Activated CD4-positive, CD25-positive, alpha-beta regulatory T cell treated with anti-CD3 and anti-CD28 coated beads, Interleukin-2, amount 50 U/mL, for 72 hours (primary cell): ENCODE measurements around the gene NDUFV2.
"Not testable (repeated sequence)": the region's sequence is repeated elsewhere in the genome, so short reads cannot be mapped to it uniquely, and the experiment has no call there.

ENCODE experiments used
- DNase-seq: peaks from one replicate; pipeline ENCODE4 v3.0.0; 2021

The NDUFV2 gene

GRCh38 chr18:9091066-9091476 is 11.4 kb upstream of the NDUFV2 start:
- peak; percentile 45 for DNase-seq

GRCh38 chr18:9092665-9093064 is 9.8 kb upstream of the NDUFV2 start:
- DNase-seq = no peak

DNA sequence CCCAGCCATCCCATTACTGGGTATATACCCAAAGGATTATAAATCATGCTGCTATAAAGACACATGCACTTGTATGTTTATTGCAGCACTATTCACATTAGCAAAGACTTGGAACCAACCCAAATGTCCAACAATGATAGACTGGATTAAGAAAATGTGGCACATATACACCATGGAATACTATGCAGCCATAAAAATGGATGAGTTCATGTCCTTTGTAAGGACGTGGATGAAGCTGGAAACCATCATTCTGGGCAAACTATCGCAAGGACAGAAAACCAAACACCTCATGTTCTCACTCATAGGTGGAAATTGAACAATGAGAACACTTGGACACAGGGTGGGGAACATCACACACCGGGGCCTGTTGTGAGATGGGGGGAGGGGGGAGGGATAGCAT is 9.4 kb upstream of the NDUFV2 start:
- not testable (repeated sequence) for DNase-seq

DNA sequence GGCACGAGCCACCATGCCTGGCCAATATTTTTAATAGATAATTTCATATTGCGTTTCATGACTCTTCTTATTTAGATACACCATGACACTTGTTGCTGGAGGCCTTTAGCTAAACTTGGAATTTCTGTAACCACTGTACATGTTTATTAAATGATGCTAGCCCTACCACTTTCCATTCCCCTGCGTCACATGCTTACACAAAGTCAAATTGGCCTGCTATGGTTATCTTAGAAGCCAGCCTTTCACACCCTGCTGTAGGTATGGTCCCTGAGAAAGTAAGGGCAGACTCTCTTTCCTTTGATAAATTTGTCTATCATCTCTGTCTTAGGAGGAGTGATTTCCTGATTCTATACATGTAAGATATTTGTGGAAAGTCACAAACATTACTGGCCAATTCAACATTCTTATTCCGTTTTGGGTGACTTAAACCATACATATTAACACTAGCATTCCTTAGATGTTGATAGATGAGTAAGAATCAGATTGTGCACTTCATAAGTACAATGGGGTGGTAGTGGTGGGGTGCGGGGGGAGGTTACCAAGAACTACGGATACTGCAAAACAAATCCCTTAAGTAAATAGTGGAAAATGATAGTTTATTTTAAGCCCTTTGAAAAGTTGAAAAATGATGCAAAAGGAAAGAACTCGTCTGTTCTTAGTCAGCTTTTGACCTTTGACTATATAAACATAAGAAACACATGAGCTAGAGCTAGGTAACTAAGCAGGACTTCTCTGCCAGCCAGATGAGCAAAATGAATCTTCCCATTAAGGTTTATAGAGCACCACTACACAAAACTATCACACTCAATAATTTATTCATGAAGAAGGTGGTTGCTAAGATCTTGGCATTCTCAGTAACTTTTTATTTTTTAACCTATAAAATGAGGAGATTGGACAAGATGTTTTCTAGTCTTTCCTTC is 7.9 kb upstream of the NDUFV2 start:
- no peak for DNase-seq

DNA sequence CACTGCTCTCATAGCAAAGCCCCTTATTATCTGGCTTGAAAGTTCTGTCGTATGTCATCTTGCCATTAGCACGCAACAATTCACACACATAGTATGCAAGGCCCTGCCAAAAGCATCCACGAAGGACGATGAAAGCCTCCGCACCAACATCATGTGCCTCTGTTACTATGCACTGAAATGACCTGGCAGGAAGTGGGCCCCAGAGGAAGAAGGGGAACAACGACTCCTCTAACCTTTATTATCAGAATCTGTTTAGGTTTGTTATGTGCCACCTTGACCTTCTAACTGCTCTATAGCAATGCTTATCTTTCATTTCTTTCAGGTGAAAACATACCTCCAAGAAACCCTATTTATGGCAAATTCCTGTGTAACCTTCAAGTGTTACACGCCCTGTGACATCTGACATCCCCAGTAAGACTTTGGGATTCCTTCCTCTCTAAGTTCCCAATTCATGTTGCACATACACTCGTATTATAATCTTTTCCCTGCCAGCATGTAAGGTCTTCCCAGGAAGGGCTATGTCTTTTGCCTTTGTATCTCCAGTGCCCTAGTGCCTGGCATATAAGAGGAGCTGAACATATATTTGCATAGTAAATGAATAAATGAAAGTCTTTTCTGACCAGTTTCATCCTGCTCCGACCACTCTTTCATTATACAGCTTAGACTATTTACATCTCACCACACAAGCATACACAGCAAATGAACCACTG is 7.0 kb upstream of the NDUFV2 start:
- DNase-seq = peak; percentile 59

GRCh38 chr18:9096007-9096371 is 6.5 kb upstream of the NDUFV2 start:
- DNase-seq = no peak

DNA sequence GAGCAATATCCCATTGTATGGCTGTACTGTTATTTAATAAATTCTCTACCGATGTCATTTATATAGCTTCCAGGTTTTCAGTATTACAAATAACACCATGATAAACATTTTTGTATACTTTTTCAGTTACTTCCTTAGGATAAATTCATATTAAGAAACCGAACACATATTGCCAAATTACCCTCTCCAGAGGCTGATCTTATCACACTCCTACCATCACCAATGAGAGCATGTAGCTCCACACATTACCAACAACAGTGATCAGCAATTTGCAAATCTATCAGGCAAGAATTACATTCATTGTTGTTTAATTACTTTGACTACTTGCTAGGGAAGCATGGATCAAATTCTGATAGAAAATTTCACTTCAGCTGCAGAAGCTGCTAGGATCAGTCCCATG is 5.8 kb upstream of the NDUFV2 start:
- DNase-seq = no peak

DNA sequence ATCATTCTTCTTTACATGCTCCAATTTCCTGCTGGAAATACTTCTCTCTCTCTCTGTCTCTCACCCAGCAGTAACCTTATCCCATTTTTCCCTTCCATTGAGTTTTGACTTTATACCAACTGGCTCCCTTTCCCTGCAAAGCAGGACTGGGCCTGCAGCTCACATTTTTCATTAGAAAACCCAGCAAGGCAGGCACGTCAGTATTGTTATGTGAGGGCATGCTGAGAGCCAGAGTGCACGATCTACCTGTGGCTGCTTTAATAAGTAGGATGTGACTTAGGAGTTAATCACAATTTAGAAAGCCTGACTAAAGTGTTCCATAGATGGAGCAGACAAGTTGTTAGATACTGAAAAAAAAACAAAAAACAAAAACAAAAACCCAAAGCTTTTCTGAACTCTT is 5.2 kb upstream of the NDUFV2 start:
- DNase-seq = no peak

DNA sequence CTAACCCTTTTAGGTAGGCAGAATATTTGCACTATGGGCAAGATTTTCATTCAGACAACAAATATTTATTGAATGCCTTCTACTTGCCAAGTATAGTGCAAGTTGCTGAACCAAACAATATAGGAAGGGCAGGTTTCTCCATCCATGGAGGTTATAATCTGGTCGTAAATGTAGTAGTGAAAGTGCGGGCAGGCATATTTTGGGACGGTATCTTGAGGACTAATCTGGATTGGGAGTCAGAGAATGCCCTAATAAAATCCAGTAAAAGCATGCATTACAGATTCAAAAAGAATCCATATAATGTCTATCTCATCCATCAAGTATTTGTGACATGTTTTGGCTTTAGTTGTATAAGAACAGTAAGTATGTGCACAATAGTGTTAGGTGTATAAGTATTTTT is 1.7 kb upstream of the NDUFV2 start:
- no peak for DNase-seq

DNA sequence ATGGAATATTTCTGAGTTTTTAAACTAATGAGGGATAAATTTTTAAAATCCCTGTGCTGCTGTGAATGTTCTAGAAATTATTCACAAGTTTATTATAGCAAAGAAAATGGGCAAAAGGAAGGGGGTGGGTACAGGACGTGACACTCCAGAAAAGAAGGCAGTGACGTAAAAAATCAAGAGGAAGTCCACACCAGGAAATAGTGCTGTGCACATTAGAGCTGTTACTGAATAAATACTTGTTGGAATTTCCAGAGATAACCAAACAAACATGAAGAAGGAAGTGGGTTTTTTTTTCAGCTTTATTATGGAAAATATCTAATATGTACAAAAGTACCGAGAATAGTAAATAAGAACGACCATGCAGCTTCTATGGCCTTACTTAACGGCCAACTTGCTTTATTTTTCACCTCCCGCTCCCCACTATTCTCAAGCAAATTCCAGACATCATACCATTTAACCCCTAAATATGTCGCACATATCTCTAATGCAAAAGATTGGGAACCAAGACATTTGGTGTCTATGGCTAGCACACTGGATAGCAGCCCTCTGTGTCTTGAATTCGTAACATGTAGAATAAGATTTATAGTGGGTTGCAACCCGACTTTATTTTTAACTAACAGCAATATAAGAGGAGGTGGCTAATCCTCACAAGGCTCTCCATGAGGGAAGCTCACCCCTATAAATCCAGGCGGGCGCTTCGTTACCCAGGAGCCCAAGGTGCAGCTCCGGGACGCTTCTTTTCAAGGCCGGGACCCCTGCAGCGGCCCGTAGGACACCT is 580 bp upstream of the NDUFV2 start:
- DNase-seq = no peak

DNA sequence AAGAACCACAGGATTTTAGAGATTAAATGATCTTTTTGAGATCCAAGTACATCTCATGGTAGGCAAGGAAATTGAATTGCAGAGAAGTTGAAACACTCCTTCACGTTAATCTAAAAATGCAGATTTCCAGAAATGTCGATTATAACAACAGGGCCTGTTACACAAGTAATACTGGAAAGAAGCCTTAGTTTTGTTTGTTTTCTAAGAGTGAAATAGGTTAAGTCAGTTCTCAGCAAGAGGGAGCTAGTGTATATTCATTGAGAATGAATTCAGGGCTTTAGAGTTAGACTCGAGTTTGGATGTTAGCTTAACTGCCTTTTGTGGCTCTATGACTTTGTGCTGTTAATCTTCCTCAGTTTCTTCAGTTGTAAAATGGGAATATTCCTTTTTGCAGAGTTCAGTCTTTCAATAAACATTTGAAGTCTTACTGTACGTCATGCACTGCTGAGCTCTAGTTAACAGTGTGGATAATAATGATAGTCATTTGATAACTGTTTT is 926 bp downstream of the NDUFV2 start:
- DNase-seq = no peak

DNA sequence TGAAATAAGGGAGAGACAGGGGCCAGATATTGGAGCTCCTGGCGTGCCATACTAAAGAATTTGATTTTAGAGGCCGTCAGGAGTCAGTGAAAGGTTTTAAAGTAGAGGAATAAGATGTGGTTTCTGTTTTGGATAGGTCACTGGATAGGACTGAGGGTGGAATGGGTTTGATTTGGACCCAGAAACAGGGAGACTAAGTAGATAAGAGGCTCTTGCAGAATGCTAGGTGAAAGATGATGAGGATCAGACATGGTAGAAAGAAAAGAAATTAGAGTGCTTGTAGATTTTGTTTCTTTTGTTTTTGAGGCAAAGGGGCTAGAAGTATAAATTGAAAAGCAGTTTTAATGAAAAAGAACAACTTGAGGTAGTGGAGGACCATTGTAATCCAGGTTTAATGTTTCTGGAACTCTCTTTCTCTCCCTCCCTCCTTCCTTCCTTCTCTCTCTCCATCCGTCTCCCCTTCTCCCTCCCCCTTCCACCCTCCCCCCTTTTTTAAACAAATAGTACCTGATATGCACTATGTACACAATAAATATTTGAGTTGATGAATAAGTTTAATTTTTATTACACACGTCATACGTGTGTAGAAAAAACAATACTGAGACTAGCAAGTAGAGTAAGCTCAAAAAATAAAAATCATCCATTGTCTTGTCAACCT is 1.9 kb downstream of the NDUFV2 start:
- no peak for DNase-seq

DNA sequence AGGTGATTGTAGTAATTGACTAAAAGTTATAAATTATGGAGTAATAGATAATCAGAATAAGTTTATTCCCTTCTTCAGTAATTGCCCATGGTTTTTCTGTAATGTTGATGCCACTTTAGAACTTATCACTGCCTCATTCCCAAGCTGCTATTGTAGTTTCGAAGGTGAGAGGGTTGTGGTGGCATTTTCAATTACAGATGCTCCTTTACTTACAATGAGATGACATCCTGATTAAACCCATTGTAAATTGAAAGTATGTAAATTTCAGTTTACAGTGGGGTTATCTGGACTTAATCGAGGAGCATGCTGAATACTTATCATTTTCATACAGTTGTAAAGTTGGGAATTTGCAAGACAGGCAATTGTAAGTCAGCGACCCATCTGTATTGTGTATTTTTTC is 2.9 kb downstream of the NDUFV2 start:
- DNase-seq = no peak

DNA sequence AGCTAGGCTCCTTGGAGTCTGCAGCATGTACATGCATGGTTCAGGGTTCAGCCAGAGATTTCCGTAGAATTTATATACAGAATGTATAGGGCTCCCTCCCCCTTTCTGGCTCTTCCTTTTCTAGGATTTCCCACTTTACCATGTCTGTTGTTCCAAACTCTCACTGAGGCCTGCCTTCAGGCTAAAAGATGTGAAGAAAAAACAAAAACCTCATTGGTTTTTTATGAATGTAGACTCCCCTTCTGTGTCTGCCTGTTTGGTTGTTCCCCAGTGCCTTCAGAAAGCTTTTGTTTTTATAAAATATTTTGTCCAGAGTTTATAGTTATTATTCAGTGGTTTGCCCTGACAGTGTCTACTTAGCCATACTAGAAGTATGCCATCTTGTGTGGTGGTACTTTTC is 3.6 kb downstream of the NDUFV2 start:
- no peak for DNase-seq

GRCh38 chr18:9106800-9107584 is 4.5 kb downstream of the NDUFV2 start:
- DNase-seq = no peak

DNA sequence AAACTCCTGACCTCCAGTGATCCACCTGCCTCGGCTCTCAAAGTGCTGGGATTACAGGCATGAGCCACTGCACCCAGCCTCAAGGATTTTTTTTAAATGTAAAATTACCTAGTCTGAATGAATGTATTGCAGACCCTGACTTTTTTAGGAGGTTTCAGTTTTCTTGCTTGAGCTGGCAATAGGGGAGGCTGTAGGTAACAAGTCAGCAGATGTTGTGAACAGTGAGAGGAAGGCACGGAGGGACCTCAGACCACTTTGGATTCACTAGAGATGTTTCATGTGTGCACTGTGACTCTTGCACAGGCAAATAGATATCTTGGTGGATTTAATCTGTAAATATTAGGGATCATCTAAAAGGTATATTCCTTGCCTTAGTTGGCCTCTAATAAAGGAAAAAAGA is 6.4 kb downstream of the NDUFV2 start:
- no peak for DNase-seq

DNA sequence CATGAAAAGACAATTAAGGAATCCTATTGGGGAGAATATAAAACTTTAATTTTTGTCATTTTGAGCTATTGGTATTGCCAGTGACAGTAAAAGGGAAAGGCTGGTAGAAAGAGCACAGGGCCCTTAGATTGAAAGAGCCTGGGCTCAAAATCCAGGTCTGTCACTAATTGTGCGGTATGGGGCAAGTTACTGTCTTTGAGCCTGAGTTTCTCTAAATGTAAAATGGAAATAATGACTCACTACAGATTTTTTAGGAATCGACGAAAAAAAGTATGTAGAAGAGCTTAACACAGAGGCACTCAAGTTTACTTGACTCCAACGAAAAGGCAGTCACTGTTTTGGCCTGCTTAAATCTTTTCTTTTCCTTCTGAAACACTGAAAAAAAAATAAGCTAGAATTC is 7.0 kb downstream of the NDUFV2 start:
- DNase-seq = no peak

- DNase-seq = no peak
These were observed 11.1 kb downstream of the NDUFV2 start for GRCh38 chr18:9113468-9114149.

DNA sequence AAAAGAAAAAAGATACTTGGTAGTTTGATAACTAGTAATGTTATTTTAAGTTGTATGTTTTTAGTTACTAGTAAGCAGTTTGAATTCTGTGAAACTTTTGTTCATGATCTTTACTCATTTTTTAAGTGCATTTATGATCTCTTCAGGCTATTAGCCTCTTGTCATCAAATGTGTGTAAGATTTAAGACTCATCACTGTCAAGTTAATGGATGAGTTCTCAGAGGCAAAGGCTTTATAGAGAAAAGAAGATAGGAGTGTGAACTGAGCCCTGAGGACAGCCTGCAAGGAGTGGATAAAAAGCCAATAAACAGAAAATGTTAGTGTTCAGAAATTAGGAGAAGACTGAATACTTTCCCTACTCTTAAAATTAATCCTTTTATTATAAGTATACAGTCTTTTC is 13.5 kb downstream of the NDUFV2 start:
- DNase-seq = no peak

GRCh38 chr18:9117980-9118841 is 15.7 kb downstream of the NDUFV2 start:
- no peak for DNase-seq
